ENCODE results near the gene TBC1D26.
"Not testable (repeated sequence)": the region's sequence is repeated elsewhere in the genome, so short reads cannot be mapped to it uniquely, and the experiment has no call there.

TBC1D26 gene

DNA sequence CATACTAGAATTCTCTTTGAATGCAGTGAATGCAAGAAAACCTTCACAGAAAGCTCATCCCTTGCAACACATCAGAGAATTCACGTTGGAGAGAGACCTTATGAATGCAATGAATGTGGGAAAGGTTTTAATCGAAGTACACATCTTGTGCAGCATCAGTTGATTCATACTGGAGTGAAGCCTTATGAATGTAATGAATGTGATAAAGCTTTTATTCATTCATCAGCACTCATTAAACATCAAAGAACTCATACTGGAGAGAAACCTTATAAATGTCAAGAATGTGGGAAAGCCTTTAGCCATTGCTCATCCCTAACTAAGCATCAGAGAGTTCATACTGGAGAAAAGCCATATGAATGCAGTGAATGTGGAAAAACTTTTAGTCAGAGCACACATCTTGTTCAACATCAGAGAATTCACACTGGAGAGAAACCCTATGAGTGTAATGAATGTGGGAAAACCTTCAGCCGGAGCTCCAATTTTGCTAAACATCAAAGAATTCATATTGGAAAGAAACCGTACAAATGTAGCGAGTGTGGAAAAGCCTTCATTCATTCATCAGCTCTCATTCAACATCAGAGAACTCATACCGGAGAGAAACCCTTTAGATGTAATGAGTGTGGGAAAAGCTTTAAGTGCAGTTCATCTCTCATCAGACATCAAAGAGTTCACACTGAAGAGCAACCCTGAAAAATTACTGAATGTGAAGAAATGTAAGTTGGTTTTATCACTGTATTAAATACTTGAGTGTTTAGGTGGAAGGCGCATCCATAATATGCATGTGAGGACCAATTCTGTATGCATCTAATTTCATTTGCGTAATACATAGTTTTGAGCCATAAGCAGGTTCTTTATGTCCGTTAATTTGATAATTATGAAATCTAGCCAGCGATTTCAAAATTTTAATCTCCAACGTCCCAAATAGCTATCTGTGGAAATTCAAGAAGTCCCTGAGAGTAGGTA lies 15.2 kb upstream of the TBC1D26 start:
- not testable (repeated sequence) for H3K4me1 ChIP-seq (ENCODE audit: control insufficient read depth, insufficient read depth, low read length); H3K27me3 ChIP-seq (ENCODE audit: control insufficient read depth, insufficient read depth, low read length); H3K36me3 ChIP-seq (ENCODE audit: control insufficient read depth, insufficient read depth, low read length); H3K27ac ChIP-seq (ENCODE audit: low read length); H3K9me3 ChIP-seq (ENCODE audit: control insufficient read depth, insufficient read depth, low read length); DNase-seq (ENCODE audit: low read depth, low spot score); H3K4me3 ChIP-seq (ENCODE audit: low read length)
- WGBS (ENCODE audit: insufficient coverage, insufficient read length) = no CpG with 5 or more reads among the region's 11 CpGs

DNA sequence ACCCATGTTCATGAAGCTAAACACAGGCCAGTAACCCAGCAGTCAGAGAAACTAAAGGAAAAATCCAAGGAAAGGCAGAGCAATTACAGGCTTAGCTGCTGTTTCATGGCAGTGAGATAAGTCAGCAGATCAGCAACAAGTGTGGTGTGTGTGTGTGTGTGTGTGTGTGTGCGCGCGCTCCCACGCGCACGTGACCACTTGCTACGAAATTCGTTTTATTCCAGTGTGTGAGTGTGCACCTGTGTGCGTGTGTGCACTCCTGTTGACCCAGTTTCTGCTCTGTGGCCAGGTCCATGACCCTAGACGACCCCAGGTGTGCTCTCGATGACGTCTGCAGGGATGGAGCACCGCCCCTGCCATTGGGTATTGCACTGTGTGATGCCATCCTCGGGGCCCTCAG lies 1.5 kb upstream of the TBC1D26 start:
- H3K27ac ChIP-seq (ENCODE audit: low read length); H3K9me3 ChIP-seq (ENCODE audit: control insufficient read depth, insufficient read depth, low read length); H3K4me1 ChIP-seq (ENCODE audit: control insufficient read depth, insufficient read depth, low read length); H3K27me3 ChIP-seq (ENCODE audit: control insufficient read depth, insufficient read depth, low read length); DNase-seq (ENCODE audit: low read depth, low spot score); H3K36me3 ChIP-seq (ENCODE audit: control insufficient read depth, insufficient read depth, low read length); H3K4me3 ChIP-seq (ENCODE audit: low read length): not testable (repeated sequence)
- WGBS (ENCODE audit: insufficient coverage, insufficient read length) = no CpG with 5 or more reads among the region's 14 CpGs

DNA sequence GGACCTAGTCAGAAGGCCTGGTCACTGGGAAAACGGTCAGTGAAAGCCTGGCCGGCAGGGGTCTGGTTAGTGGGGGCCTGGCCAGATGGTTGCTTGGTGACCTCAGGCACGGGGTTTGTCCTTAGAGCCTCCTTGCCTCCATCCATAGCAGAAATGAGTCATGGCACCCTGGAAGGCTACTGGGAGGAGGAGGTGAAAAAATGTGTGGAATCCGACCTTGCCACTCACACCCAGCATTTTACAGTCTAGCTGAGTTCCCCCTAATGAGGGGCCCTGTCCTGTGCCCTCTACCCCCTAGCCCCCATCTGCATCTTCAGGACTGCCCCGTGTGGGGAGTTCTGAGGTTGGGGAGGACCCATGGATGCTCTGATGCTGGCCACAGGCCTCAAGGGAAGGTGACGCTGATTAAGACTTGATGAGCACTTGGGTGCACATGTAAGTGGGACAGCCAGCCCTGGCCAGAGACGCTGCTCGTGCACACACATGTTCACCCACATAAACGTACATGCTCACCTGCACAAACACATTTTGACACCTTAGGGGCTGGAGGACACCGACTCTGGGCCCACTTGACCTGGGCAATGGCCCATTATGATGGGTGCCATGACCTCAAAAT lies 1.2 kb downstream of the TBC1D26 start:
- H3K27me3 ChIP-seq (ENCODE audit: control insufficient read depth, insufficient read depth, low read length); H3K4me1 ChIP-seq (ENCODE audit: control insufficient read depth, insufficient read depth, low read length); DNase-seq (ENCODE audit: low read depth, low spot score); H3K36me3 ChIP-seq (ENCODE audit: control insufficient read depth, insufficient read depth, low read length); H3K27ac ChIP-seq (ENCODE audit: low read length); H3K9me3 ChIP-seq (ENCODE audit: control insufficient read depth, insufficient read depth, low read length); H3K4me3 ChIP-seq (ENCODE audit: low read length): not testable (repeated sequence)
- no CpG with 5 or more reads among the region's 10 CpGs for WGBS (ENCODE audit: insufficient coverage, insufficient read length)

- no CpG with 5 or more reads among the region's 5 CpGs for WGBS (ENCODE audit: insufficient coverage, insufficient read length)
- DNase-seq (ENCODE audit: low read depth, low spot score); H3K4me3 ChIP-seq (ENCODE audit: low read length); H3K36me3 ChIP-seq (ENCODE audit: control insufficient read depth, insufficient read depth, low read length); H3K27ac ChIP-seq (ENCODE audit: low read length); H3K9me3 ChIP-seq (ENCODE audit: control insufficient read depth, insufficient read depth, low read length); H3K27me3 ChIP-seq (ENCODE audit: control insufficient read depth, insufficient read depth, low read length); H3K4me1 ChIP-seq (ENCODE audit: control insufficient read depth, insufficient read depth, low read length): not testable (repeated sequence)
These were observed 4.5 kb downstream of the TBC1D26 start for GRCh38 chr17:15736578-15736977.

GRCh38 chr17:15738066-15738465 lies 6.0 kb downstream of the TBC1D26 start:
- WGBS (ENCODE audit: insufficient coverage, insufficient read length) = no CpG with 5 or more reads among the region's 10 CpGs
- no peaks in the 10 kb centered on the region for H3K27me3 ChIP-seq (ENCODE audit: control insufficient read depth, insufficient read depth, low read length)

DNA sequence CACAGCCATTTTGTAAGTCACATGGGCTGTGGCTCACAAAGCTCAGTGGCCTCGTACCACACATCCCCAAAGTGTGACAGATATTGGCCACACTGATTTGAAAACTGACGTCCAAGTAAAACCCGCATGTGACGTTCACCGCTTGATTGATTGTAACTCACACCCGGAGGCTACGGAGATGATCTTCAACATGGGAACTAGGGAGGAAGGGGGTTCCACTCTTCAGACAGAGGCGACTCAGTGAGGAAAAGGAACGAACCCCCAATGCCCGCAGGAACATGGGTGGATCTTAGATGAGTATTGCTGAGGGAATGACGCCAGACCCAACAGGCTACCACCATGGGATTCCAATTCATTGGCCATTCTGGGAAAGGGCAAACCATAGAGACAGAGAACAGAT lies 7.2 kb downstream of the TBC1D26 start:
- H3K36me3 ChIP-seq (ENCODE audit: control insufficient read depth, insufficient read depth, low read length); H3K27me3 ChIP-seq (ENCODE audit: control insufficient read depth, insufficient read depth, low read length); H3K27ac ChIP-seq (ENCODE audit: low read length); DNase-seq (ENCODE audit: low read depth, low spot score); H3K4me1 ChIP-seq (ENCODE audit: control insufficient read depth, insufficient read depth, low read length); H3K9me3 ChIP-seq (ENCODE audit: control insufficient read depth, insufficient read depth, low read length); H3K4me3 ChIP-seq (ENCODE audit: low read length): not testable (repeated sequence)
- no CpG with 5 or more reads among the region's 11 CpGs for WGBS (ENCODE audit: insufficient coverage, insufficient read length)

More at GRCh38 chr17:15738066-15738465, 6.0 kb downstream of the TBC1D26 start:
- Histone ChIP-seq H3K4me1 (ENCODE audit: control insufficient read depth, insufficient read depth, low read length) (no peaks in the 10 kb centered on the region), H3K9me3 (ENCODE audit: control insufficient read depth, insufficient read depth, low read length) (no peaks in the 10 kb centered on the region), H3K36me3 (ENCODE audit: control insufficient read depth, insufficient read depth, low read length) (no peaks in the 10 kb centered on the region), H3K4me3 (ENCODE audit: low read length) (no peak overlapping the region), H3K27ac (ENCODE audit: low read length) (no peak overlapping the region)
- no peak for DNase-seq (ENCODE audit: low read depth, low spot score)

DNA sequence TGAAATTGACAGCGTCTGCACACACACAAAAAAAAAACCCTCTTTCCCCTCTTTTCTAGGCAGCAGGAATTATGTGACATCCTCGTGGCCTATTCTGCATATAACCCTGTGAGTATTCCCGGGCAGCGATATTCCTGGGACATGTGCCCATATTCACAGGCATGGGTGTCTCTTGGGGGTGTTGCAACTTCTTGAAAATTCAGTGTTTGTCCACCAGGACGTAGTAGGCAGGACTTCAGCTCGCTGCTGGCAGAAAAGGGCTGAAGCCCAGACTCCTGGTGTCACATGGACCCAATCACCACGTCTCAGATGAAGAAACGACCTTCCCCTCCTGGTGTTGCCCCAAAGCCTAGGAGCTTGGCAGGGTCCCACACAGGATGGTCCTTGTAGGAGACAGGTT lies 8.0 kb downstream of the TBC1D26 start:
- H3K27me3 ChIP-seq (ENCODE audit: control insufficient read depth, insufficient read depth, low read length); H3K4me3 ChIP-seq (ENCODE audit: low read length); DNase-seq (ENCODE audit: low read depth, low spot score); H3K4me1 ChIP-seq (ENCODE audit: control insufficient read depth, insufficient read depth, low read length); H3K36me3 ChIP-seq (ENCODE audit: control insufficient read depth, insufficient read depth, low read length); H3K9me3 ChIP-seq (ENCODE audit: control insufficient read depth, insufficient read depth, low read length); H3K27ac ChIP-seq (ENCODE audit: low read length): not testable (repeated sequence)
- WGBS (ENCODE audit: insufficient coverage, insufficient read length) = no CpG with 5 or more reads among the region's 8 CpGs

GRCh38 chr17:15740570-15741120 lies 8.6 kb downstream of the TBC1D26 start:
- no peaks in the 10 kb centered on the region for H3K4me1 ChIP-seq (ENCODE audit: control insufficient read depth, insufficient read depth, low read length)
- no peaks in the 10 kb centered on the region for H3K9me3 ChIP-seq (ENCODE audit: control insufficient read depth, insufficient read depth, low read length)
- no CpG with 5 or more reads among the region's 7 CpGs for WGBS (ENCODE audit: insufficient coverage, insufficient read length)
- no peaks in the 10 kb centered on the region for H3K36me3 ChIP-seq (ENCODE audit: control insufficient read depth, insufficient read depth, low read length)
- no peak overlapping the region for H3K4me3 ChIP-seq (ENCODE audit: low read length)
- DNase-seq (ENCODE audit: low read depth, low spot score) = no peak
- H3K27ac ChIP-seq (ENCODE audit: low read length) = no peak overlapping the region
- H3K27me3 ChIP-seq (ENCODE audit: control insufficient read depth, insufficient read depth, low read length) = no peaks in the 10 kb centered on the region

DNA sequence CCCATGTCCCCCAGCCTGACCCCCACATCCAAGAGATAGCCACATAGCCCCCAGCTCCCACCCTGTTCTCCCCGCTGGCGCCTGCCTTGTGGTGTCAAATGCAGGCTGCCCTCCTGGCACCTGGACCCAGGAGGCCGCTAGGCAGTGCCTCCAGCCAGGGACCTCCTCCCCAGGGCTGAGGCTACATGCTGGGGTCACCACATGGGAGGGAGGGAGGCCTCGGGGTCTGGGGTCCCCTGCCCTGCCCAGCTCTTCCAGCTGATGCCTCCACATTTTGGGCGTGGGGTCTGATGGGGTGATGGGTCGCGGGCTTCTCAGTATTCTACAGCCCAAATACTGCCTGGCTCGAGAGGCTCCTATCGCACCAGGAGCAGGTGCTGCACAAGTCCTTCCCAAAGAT lies 9.5 kb downstream of the TBC1D26 start:
- H3K4me3 ChIP-seq (ENCODE audit: low read length) = no peak overlapping the region
- H3K9me3 ChIP-seq (ENCODE audit: control insufficient read depth, insufficient read depth, low read length) = no peaks in the 10 kb centered on the region
- no CpG with 5 or more reads among the region's 9 CpGs for WGBS (ENCODE audit: insufficient coverage, insufficient read length)
- no peaks in the 10 kb centered on the region for H3K4me1 ChIP-seq (ENCODE audit: control insufficient read depth, insufficient read depth, low read length)
- no peak for DNase-seq (ENCODE audit: low read depth, low spot score)
- H3K36me3 ChIP-seq (ENCODE audit: control insufficient read depth, insufficient read depth, low read length) = no peaks in the 10 kb centered on the region
- no peak overlapping the region for H3K27ac ChIP-seq (ENCODE audit: low read length)
- H3K27me3 ChIP-seq (ENCODE audit: control insufficient read depth, insufficient read depth, low read length) = no peaks in the 10 kb centered on the region

GRCh38 chr17:15742051-15742795 lies 10.1 kb downstream of the TBC1D26 start:
- DNase-seq (ENCODE audit: low read depth, low spot score) = no peak
- no peaks in the 10 kb centered on the region for H3K4me1 ChIP-seq (ENCODE audit: control insufficient read depth, insufficient read depth, low read length)
- no CpG with 5 or more reads among the region's 15 CpGs for WGBS (ENCODE audit: insufficient coverage, insufficient read length)
- H3K27ac ChIP-seq (ENCODE audit: low read length) = no peak overlapping the region
- no peaks in the 10 kb centered on the region for H3K36me3 ChIP-seq (ENCODE audit: control insufficient read depth, insufficient read depth, low read length)
- H3K9me3 ChIP-seq (ENCODE audit: control insufficient read depth, insufficient read depth, low read length) = no peaks in the 10 kb centered on the region
- no peak overlapping the region for H3K4me3 ChIP-seq (ENCODE audit: low read length)
- no peaks in the 10 kb centered on the region for H3K27me3 ChIP-seq (ENCODE audit: control insufficient read depth, insufficient read depth, low read length)
